Left colon (tissue), 2 donors: Measurements from ENCODE around the gene CGB1. TPM values are rescaled to one million over a fixed set of nuclear protein-coding genes. Genes with fewer than 3 reads are reported as not detected.

Experiments used
- ATAC-seq: fragments of 200-7000 bp; cut with Tn5 transposase; one replicate; pipeline ENCODE4 v1.9.1; 2020; ENCODE audit warnings: mild to moderate bottlenecking, moderate library complexity
- DNase-seq, 2 donors: peaks; one replicate each; pipeline ENCODE4 v3.0.0-alpha.2; 2020
- intact Hi-C, 2 donors: fragments of 100-400 bp; cut with DNase I in 1 of 2; cut with micrococcal nuclease in 1 of 2; formaldehyde crosslinking; loops; one replicate each; pipeline versions ENCODE4 v1.11.2 to v1.14.0; 2022; cut with DNase I, micrococcal nuclease
- microRNA-seq, 2 donors: library from miRNA; unstranded; fragments of <30 nt; microRNA quantifications; one replicate each; pipeline versions ENCODE4 v1.1.0 to v1.2.0, GENCODE V29; 2020
- total RNA-seq, 2 donors: library from RNA; stranded (reverse); fragmentation: NEBNext Ultra II Directional; extraction: Animal tissue kit (Norgen Biotek cat#: 25700); gene quantifications; one replicate each; pipeline ENCODE4 v1.2.1, GENCODE V29; 2021
- donor health status: DM: no; HTN: no; CAD: no.
- donor health status: DM: yes; HTN: yes; CAD: no.

CGB1 gene
- total RNA-seq, 2 donors from 2014 or later: not detected

GRCh38 chr19:48985711-48986110 lies 51.0 kb downstream of the CGB1 start:
- DNase-seq: no peak
- no peak for ATAC-seq
- intact Hi-C loops: no loop called here

Small RNA genes within 50 kb of the gene (microRNA-seq; reads per million reads assigned to microRNA genes)
- gene MIR6798: 0 reads per million in 2 donors

Other genes starting within 250 kb of the CGB1 start
- 10 to 100 TPM; 57.5 to 78.0 TPM for gene BCAT2, start 225.9 kb downstream of the CGB1 start, total RNA-seq
- gene HSD17B14, start 200.4 kb downstream of the CGB1 start, total RNA-seq: 1 to 10 TPM; 3.3 to 4.6 TPM
- 1 to 10 TPM; 4.3 to 8.6 TPM for gene PLEKHA4, start 168.3 kb downstream of the CGB1 start, total RNA-seq
- gene PPP1R15A, start 164.5 kb downstream of the CGB1 start, total RNA-seq: 10 to 100 TPM; 39.4 to 40.4 TPM
- gene TULP2, start 138.2 kb downstream of the CGB1 start, total RNA-seq: not detected
- gene NUCB1, start 136.6 kb downstream of the CGB1 start, total RNA-seq: 100 to 1,000 TPM; 207 to 210 TPM
- gene DHDH, start 103.2 kb downstream of the CGB1 start, total RNA-seq: under 1 TPM in 1 of 2 donors, not detected in 1; 0.56 TPM
- 100 to 1,000 TPM; 128 to 174 TPM for gene BAX, start 82.0 kb downstream of the CGB1 start, total RNA-seq
- 1,000 to 10,000 TPM in 1 of 2 donors, 100 to 1,000 TPM in 1; 931 to 1,901 TPM for gene FTL, start 71.6 kb downstream of the CGB1 start, total RNA-seq
- gene GYS1, start 43.6 kb downstream of the CGB1 start, total RNA-seq: 10 to 100 TPM; 41.4 to 48.6 TPM
- 10 to 100 TPM; 47.9 to 56.7 TPM for gene RUVBL2, start 43.0 kb downstream of the CGB1 start, total RNA-seq
- gene LHB, start 19.8 kb downstream of the CGB1 start, total RNA-seq: not detected
- gene CGB3, start 12.6 kb downstream of the CGB1 start, total RNA-seq: not detected
- gene CGB2, start 5.0 kb downstream of the CGB1 start, total RNA-seq: not detected
- not detected for gene CGB5, start 7.0 kb upstream of the CGB1 start, total RNA-seq
- not detected for gene CGB8, start 12.2 kb upstream of the CGB1 start, total RNA-seq
- not detected for gene CGB7, start 20.9 kb upstream of the CGB1 start, total RNA-seq
- not detected for gene NTF4, start 27.9 kb upstream of the CGB1 start, total RNA-seq
- gene KCNA7, start 35.8 kb upstream of the CGB1 start, total RNA-seq: not detected
- 100 to 1,000 TPM; 138 to 143 TPM for gene SNRNP70, start 48.6 kb upstream of the CGB1 start, total RNA-seq
- 10 to 100 TPM in 1 of 2 donors, 1 to 10 TPM in 1; 8.8 to 11.4 TPM for gene LIN7B, start 77.5 kb upstream of the CGB1 start, total RNA-seq
- gene C19orf73, start 82.2 kb upstream of the CGB1 start, total RNA-seq: 1 to 10 TPM; 1.8 to 2.0 TPM
- 10 to 100 TPM; 21.8 to 24.2 TPM for gene PPFIA3, start 82.6 kb upstream of the CGB1 start, total RNA-seq
- 1 to 10 TPM; 1.2 to 1.3 TPM for gene HRC, start 118.5 kb upstream of the CGB1 start, total RNA-seq
- 100 to 1,000 TPM; 244 to 291 TPM for gene TRPM4, start 120.9 kb upstream of the CGB1 start, total RNA-seq